ENCODE results near the gene NCS1. TPM values are rescaled to one million over a fixed set of nuclear protein-coding genes. Genes with fewer than 3 reads are reported as not detected.

Gene NCS1
- total and polyA plus RNA-seq, 9 of the 15 experiments (the other 6 are each of a cell fraction or from before 2014, with no cell fraction given) = 0.28 to 27.0 (median 9.6) TPM

DNA sequence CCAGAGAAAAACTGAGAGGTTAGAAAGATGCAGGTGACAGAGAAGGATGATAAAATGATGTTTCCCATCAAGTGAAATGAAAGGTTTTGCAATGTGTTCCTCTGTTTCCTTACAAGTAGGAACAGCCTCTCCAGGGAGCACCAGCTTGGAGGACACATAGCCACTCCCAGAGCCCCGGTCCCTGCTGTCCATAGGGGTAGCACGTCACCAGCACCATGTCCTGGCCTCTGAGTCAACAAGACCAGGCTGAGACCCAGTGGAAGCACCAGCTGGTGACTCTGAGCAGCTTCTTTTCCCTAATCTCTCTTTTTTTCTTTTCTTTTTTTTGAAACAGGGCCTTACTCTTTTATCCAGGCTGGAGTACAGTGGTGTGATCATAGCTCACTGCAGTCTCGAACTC, 73.9 kb downstream of the NCS1 start:
- Histone ChIP-seq H3K9ac (ENCODE audit: insufficient read depth in 1 of 2, low read depth in 2 of 2, low read length in 2 of 2) (no peak overlapping the region), H3K9me1 (ENCODE audit: control insufficient read depth, insufficient read depth, low read length) (no peaks in the 10 kb centered on the region), H3K9me3 (replicated peaks; ENCODE audit: control insufficient read depth, insufficient read depth, low read depth, low read length) (no peaks in the 10 kb centered on the region; the same call in 1 of the 2 replicates), H2AFZ (ENCODE audit: low read depth, low read length) (no peak overlapping the region), H3K4me2 (ENCODE audit: insufficient read depth, low read length) (no peak overlapping the region), H3K36me3 (ENCODE audit: control insufficient read depth, insufficient read depth, low read length) (no peaks in the 10 kb centered on the region), H3K27me3 (ENCODE audit: control insufficient read depth in 2 of 2, insufficient read depth in 2 of 2, low read length in 2 of 2) (peaks cover 0 to 2% of the 10 kb centered on the region in 2 experiments; a peak in 3 of 5 replicates), H3K27ac (ENCODE audit: extremely low read depth, low read depth, low read length) (no peak overlapping the region), H4K20me1 (replicated peaks; ENCODE audit: control insufficient read depth, insufficient read depth, low read length) (no peaks in the 10 kb centered on the region), H3K4me3 (no peak overlapping the region), H3K79me2 (ENCODE audit: control insufficient read depth, insufficient read depth, low read length) (no peaks in the 10 kb centered on the region), H3K4me1 (replicated peaks in 1 of 2; ENCODE audit: control insufficient read depth in 2 of 2, insufficient read depth in 2 of 2, low read length in 2 of 2) (peaks cover 6 to 8% of the 10 kb centered on the region in 2 experiments; a peak in 4 of 5 replicates)
- in situ Hi-C loops (cut with MboI) (no loop called here), intact Hi-C loops (cut with micrococcal nuclease) (loop anchor here (10.0 kb wide), 1 partner anchor 99 kb away; no protein-coding TSS in a partner anchor)
- FAIRE-seq (no peak), ATAC-seq (no peak), DNase-seq (ENCODE audit: extremely low read depth in 1 of 4, low spot score in 3 of 4) (no peak)
- ChIA-PET CTCF (ENCODE audit: low intra/inter-chr PET ratio) (no interaction called here), POLR2A (interaction anchor here (0.6 to 0.7 kb wide), 3 partner anchors 75 to 216 kb away, joined by 3 read pairs; no protein-coding TSS in a partner anchor)
- BruUV-seq (replicated peaks) = no TSS peak
- WGBS (ENCODE audit: insufficient coverage, low coverage, missing lambda C conversion rate) = 18% methylated on average over 3 of the region's 3 CpGs
- TF ChIP-seq, protein P1, sequence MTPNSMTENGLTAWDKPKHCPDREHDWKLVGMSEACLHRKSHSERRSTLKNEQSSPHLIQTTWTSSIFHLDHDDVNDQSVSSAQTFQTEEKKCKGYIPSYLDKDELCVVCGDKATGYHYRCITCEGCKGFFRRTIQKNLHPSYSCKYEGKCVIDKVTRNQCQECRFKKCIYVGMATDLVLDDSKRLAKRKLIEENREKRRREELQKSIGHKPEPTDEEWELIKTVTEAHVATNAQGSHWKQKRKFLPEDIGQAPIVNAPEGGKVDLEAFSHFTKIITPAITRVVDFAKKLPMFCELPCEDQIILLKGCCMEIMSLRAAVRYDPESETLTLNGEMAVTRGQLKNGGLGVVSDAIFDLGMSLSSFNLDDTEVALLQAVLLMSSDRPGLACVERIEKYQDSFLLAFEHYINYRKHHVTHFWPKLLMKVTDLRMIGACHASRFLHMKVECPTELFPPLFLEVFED (CRISPR knock-in tag; conservative IDR thresholded peaks at IDR 0.05) = no peak
- TF ChIP-seq, protein P2, sequence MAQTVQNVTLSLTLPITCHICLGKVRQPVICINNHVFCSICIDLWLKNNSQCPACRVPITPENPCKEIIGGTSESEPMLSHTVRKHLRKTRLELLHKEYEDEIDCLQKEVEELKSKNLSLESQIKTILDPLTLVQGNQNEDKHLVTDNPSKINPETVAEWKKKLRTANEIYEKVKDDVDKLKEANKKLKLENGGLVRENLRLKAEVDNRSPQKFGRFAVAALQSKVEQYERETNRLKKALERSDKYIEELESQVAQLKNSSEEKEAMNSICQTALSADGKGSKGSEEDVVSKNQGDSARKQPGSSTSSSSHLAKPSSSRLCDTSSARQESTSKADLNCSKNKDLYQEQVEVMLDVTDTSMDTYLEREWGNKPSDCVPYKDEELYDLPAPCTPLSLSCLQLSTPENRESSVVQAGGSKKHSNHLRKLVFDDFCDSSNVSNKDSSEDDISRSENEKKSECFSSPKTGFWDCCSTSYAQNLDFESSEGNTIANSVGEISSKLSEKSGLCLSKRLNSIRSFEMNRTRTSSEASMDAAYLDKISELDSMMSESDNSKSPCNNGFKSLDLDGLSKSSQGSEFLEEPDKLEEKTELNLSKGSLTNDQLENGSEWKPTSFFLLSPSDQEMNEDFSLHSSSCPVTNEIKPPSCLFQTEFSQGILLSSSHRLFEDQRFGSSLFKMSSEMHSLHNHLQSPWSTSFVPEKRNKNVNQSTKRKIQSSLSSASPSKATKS (CRISPR knock-in tag; IDR thresholded peaks at IDR 0.05) = no peak
- no peak for TF ChIP-seq ILF3 (IDR thresholded peaks at IDR 0.05; ENCODE audit: borderline replicate concordance)
- TF ChIP-seq KAT8 (IDR thresholded peaks at IDR 0.05; ENCODE audit: low read depth) = no peak
- no peak for TF ChIP-seq HDAC3 (IDR thresholded peaks at IDR 0.05; ENCODE audit: borderline replicate concordance, partially characterized antibody)
- TF ChIP-seq, protein P3, sequence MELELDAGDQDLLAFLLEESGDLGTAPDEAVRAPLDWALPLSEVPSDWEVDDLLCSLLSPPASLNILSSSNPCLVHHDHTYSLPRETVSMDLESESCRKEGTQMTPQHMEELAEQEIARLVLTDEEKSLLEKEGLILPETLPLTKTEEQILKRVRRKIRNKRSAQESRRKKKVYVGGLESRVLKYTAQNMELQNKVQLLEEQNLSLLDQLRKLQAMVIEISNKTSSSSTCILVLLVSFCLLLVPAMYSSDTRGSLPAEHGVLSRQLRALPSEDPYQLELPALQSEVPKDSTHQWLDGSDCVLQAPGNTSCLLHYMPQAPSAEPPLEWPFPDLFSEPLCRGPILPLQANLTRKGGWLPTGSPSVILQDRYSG (tag; conservative IDR thresholded peaks at IDR 0.05; ENCODE audit: low read depth) = no peak
- no peak for TF ChIP-seq POLR2AphosphoS2 (IDR thresholded peaks at IDR 0.05; ENCODE audit: low read length)
- TF ChIP-seq SMARCE1 (IDR thresholded peaks at IDR 0.05) = no peak
- TF ChIP-seq ZNF140 (CRISPR knock-in tag; IDR thresholded peaks at IDR 0.05) = no peak
- no peak for TF ChIP-seq MIER1 (IDR thresholded peaks at IDR 0.05; ENCODE audit: low read depth)
- TF ChIP-seq MYC (IDR thresholded peaks at IDR 0.05; ENCODE audit: low read depth, low read length) = no peak
- TF ChIP-seq MYC (CRISPR knock-in tag; IDR thresholded peaks at IDR 0.05; ENCODE audit: borderline replicate concordance, low read depth) = no peak
- no peak for TF ChIP-seq TEAD4 (IDR thresholded peaks at IDR 0.05; ENCODE audit: low read length)
- no peak for TF ChIP-seq TEAD4 (CRISPR knock-in tag; IDR thresholded peaks at IDR 0.05; ENCODE audit: borderline replicate concordance)
- TF ChIP-seq NFRKB (IDR thresholded peaks at IDR 0.05; ENCODE audit: low read depth) = no peak
- TF ChIP-seq, protein P4, sequence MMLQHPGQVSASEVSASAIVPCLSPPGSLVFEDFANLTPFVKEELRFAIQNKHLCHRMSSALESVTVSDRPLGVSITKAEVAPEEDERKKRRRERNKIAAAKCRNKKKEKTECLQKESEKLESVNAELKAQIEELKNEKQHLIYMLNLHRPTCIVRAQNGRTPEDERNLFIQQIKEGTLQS (IDR thresholded peaks at IDR 0.05) = no peak
- TF ChIP-seq, protein P4 (CRISPR knock-in tag; conservative IDR thresholded peaks at IDR 0.05) = no peak

All from K562 (cell line).